ENCODE measurements around the gene HHIPL1. TPM values are rescaled to one million over a fixed set of nuclear protein-coding genes. Genes with fewer than 3 reads are reported as not detected.

Gene HHIPL1
- total RNA-seq, 2 donors from 2014 or later, result 0.44 to 0.93 TPM

DNA sequence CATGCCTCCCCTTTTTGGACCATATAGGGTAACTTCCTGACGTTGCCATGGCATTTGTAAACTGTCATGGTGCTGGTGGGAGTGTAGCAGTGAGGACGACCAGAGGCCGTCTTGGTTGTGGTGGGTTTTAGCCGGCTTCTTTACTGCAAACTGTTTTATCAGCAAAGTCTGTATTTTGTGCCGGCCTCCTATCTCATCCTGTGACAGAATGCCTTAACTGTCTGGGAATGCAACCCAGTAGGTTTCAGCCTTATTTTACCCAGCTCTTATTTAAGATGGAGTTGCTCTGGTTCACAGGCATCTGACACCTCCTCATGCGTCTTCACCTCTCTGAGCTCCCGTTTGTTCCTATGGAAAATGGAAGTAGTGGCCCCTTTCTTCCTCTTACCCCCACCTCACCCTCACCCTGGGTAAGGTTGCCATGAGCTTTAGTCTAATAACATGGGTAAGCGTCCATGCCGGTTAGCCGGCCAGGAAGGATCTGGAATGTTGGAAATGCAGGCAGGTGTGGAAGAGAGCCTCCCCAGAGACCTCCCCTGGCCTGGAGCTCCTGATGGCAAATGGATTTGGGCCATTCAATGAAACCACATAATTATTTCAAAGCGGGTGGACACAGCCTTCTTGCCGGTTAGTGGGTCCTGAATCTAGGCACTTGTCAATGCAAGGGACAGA lies 18.6 kb downstream of the HHIPL1 start:
- TF ChIP-seq, protein P1, sequence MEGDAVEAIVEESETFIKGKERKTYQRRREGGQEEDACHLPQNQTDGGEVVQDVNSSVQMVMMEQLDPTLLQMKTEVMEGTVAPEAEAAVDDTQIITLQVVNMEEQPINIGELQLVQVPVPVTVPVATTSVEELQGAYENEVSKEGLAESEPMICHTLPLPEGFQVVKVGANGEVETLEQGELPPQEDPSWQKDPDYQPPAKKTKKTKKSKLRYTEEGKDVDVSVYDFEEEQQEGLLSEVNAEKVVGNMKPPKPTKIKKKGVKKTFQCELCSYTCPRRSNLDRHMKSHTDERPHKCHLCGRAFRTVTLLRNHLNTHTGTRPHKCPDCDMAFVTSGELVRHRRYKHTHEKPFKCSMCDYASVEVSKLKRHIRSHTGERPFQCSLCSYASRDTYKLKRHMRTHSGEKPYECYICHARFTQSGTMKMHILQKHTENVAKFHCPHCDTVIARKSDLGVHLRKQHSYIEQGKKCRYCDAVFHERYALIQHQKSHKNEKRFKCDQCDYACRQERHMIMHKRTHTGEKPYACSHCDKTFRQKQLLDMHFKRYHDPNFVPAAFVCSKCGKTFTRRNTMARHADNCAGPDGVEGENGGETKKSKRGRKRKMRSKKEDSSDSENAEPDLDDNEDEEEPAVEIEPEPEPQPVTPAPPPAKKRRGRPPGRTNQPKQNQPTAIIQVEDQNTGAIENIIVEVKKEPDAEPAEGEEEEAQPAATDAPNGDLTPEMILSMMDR (IDR thresholded peaks at IDR 0.05), result no peak
- Histone ChIP-seq H3K9ac (ENCODE audit: low read depth in 2 of 2, low read length in 2 of 2) (no peak overlapping the region), H3K27me3 (peaks cover 16% of the 10 kb centered on the region), H3K27ac (no peak overlapping the region), H3K4me3 (no peak overlapping the region), H3K9me3 (no peaks in the 10 kb centered on the region), H3K4me1 (no peaks in the 10 kb centered on the region), H3K36me3 (no peaks in the 10 kb centered on the region)
- intact Hi-C loops (cut with DNase I), result no loop called here
- DNase-seq, result no peak

DNA sequence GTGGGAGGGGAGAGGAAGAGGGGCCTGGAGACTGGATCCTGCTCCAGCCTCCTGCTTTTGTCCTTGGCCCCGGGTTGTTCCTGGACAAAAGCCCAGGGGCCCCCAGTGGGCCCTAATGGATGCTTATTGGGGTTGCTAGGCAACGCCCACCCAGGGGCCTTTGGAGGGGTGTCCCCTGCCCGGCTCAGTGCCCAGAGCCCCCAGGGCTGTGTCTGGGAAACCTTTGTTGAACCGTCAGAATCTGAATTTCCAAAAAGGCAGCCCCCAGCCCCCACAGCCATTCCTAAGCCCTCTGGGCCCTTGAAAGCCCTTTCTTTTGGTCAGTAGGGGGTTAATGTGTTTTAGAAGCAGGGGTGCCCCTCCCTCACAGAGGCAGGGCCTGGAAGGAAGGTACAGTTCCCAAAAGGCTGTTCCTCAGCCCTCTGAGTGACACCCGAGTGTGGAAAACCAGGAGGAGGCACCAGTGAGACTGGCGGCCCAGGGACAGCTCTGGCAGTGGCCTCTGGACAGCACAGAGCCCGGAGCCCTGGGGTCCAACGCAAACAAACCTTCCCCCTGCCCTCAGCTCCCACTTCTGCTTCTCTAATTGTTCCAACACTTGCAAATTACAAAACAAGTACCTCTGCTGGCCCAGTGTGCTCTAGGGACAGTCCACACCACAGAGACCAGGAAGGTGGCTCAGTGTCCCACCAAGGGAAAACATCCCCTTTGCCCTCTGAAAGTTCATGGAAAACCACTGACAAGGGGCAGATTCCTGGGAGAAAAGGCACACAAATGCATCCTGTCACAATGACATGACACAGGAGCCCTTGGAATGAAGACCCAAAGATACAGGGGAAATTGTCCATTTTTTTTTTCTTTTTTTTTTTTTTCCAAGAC lies 19.4 kb downstream of the HHIPL1 start:
- no peaks in the 10 kb centered on the region for H3K36me3 ChIP-seq
- no peak for DNase-seq
- H3K27me3 ChIP-seq, result peaks cover 9% of the 10 kb centered on the region
- TF ChIP-seq, protein P1 (IDR thresholded peaks at IDR 0.05), result no peak
- H3K4me3 ChIP-seq, result no peak overlapping the region
- no peak overlapping the region for H3K27ac ChIP-seq
- intact Hi-C loops (cut with DNase I), result no loop called here
- no peak overlapping the region for H3K9ac ChIP-seq (ENCODE audit: low read depth in 2 of 2, low read length in 2 of 2)
- no peaks in the 10 kb centered on the region for H3K9me3 ChIP-seq
- H3K4me1 ChIP-seq, result no peaks in the 10 kb centered on the region

DNA sequence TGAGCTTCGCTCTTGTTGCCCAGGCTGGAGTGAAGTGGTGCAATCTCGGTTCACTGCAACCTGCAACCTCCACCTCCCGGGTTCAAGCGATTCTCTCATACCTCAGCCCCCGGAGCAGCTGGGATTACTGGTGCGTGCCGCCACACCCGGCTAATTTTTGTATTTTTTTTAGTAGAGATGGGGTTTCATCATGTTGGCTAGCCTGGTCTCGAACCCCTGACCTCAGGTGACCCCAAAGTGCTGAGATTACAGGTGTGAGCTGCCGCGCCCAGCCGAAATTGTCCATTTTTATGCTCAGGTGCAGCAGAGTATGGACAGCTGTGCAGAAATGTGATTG lies 20.0 kb downstream of the HHIPL1 start:
- no peak for DNase-seq

DNA sequence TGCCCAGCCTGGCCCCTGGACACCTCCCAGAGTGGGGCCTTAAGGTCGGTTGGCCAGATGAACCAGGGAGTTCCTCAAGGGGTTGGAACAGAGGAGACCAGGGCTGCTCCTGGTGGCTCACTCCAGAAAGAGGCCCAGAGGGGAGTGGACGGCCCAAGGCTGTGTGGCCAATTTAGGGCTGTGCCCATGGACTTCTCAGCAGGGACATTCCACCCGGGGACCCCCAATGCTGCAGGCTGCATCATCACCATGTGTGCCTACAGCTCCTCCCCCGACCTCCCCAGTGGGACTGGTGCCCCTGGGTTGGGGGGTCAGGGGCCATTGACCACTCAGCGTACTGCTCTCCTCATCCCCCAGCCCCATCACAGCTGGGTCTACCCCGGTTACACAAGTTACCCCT lies 21.6 kb downstream of the HHIPL1 start:
- H3K27ac ChIP-seq, result no peak overlapping the region
- no peak overlapping the region for H3K9ac ChIP-seq (ENCODE audit: low read depth in 2 of 2, low read length in 2 of 2)
- no peaks in the 10 kb centered on the region for H3K9me3 ChIP-seq
- intact Hi-C loops (cut with DNase I), result no loop called here
- H3K27me3 ChIP-seq, result no peaks in the 10 kb centered on the region
- H3K4me1 ChIP-seq, result no peaks in the 10 kb centered on the region
- H3K4me3 ChIP-seq, result no peak overlapping the region
- H3K36me3 ChIP-seq, result no peaks in the 10 kb centered on the region
- TF ChIP-seq, protein P1 (IDR thresholded peaks at IDR 0.05), result no peak
- DNase-seq, result no peak

More for the DNA sequence above, 20.0 kb downstream of the HHIPL1 start:
- H3K4me3 ChIP-seq, result no peak overlapping the region
- TF ChIP-seq, protein P1 (IDR thresholded peaks at IDR 0.05), result no peak
- peaks cover 5% of the 10 kb centered on the region for H3K27me3 ChIP-seq
- no peaks in the 10 kb centered on the region for H3K4me1 ChIP-seq
- intact Hi-C loops (cut with DNase I), result no loop called here
- H3K27ac ChIP-seq, result no peak overlapping the region
- H3K36me3 ChIP-seq, result no peaks in the 10 kb centered on the region
- H3K9ac ChIP-seq (ENCODE audit: low read depth in 2 of 2, low read length in 2 of 2), result no peak overlapping the region
- no peaks in the 10 kb centered on the region for H3K9me3 ChIP-seq

DNA sequence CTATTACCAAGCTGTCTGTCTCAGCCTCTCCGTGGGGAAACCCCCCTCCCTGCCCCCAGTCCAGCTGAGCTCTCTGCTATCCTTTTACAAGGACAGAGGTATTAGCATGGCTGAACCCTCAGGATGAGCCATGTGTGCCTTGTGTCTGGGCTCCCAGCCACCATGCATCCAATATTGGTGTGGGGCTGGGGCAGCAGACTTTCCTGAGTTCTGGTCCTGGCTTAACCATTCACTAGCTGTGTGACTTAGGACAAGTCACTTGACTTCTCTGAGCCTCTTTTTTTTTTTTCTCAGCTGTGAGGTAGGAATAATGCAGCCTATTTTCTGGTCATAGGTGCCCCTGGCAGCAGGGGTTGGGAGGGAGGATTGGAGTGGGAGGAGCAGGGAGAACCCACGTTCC lies 22.1 kb downstream of the HHIPL1 start:
- TF ChIP-seq, protein P1 (IDR thresholded peaks at IDR 0.05), result no peak
- Histone ChIP-seq H3K27ac (no peak overlapping the region), H3K9ac (ENCODE audit: low read depth in 2 of 2, low read length in 2 of 2) (no peak overlapping the region), H3K27me3 (no peaks in the 10 kb centered on the region), H3K9me3 (no peaks in the 10 kb centered on the region), H3K4me1 (no peaks in the 10 kb centered on the region), H3K4me3 (no peak overlapping the region), H3K36me3 (no peaks in the 10 kb centered on the region)
- intact Hi-C loops (cut with DNase I), result no loop called here
- no peak for DNase-seq
